GM13976 (cell line): ENCODE data around the gene NTF4.

Experiments
- DNase-seq: peaks from one replicate; pipeline ENCODE4 v3.0.0; 2012; ENCODE audit warnings: low spot score
- CTCF ChIP-seq: IDR thresholded peaks from 2 replicates; pipeline ENCODE4 v1.5.1; 2012; ENCODE audit warnings: borderline replicate concordance, mild to moderate bottlenecking; ENCODE audit not compliant: insufficient read depth; ENCODE audit errors: extremely low read depth, missing control alignments, control extremely low read depth
- in situ Hi-C: fragments of 300-500 bp; cut with MboI; formaldehyde crosslinking; loops from one replicate; pipeline ENCODE4 v1.12.0; 2022; ENCODE audit warnings: low sequenced_read_pairs, mixed read lengths, inconsistent platforms; ENCODE audit not compliant: unreplicated experiment

Gene NTF4

DNA sequence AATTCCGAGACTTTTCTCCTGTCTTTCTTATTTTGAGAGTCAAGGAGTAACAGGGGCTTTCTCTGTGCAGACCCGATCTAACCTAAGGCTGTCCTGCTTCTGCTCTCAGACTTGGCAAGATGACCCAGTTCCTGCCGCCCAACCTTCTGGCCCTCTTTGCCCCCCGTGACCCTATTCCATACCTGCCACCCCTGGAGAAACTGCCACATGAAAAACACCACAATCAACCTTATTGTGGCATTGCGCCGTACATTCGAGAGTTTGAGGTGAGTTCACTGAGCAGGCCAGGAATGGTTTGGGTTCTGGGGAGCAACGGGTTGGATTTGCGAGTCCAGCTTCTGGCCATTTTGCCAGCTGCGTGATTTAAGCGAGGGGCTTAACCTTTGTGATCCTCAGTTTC is 21.7 kb upstream of the NTF4 start:
- in situ Hi-C loops, result no loop called here
- DNase-seq, result no peak

DNA sequence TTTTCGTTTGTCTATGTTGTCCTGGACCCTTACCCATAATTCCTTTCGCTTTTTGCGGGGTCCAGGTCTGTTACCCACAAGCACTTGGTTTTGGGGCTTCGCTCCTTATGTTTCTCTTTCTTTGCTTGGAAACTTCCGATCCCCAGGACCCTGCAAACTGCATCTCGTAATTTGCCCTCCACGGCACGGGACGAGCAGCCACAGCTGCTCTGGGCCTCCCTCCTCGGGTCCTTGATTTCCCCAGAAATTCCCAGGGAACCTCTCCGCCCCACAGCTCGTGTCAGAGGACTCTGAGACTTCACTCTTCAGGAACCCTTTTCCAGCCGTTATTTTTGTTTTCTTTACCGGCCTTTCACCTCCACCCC is 21.2 kb upstream of the NTF4 start:
- in situ Hi-C loops, result no loop called here
- no peak for TF ChIP-seq CTCF
- no peak for DNase-seq

More for the DNA sequence above, 21.7 kb upstream of the NTF4 start:
- TF ChIP-seq CTCF, result no peak

DNA sequence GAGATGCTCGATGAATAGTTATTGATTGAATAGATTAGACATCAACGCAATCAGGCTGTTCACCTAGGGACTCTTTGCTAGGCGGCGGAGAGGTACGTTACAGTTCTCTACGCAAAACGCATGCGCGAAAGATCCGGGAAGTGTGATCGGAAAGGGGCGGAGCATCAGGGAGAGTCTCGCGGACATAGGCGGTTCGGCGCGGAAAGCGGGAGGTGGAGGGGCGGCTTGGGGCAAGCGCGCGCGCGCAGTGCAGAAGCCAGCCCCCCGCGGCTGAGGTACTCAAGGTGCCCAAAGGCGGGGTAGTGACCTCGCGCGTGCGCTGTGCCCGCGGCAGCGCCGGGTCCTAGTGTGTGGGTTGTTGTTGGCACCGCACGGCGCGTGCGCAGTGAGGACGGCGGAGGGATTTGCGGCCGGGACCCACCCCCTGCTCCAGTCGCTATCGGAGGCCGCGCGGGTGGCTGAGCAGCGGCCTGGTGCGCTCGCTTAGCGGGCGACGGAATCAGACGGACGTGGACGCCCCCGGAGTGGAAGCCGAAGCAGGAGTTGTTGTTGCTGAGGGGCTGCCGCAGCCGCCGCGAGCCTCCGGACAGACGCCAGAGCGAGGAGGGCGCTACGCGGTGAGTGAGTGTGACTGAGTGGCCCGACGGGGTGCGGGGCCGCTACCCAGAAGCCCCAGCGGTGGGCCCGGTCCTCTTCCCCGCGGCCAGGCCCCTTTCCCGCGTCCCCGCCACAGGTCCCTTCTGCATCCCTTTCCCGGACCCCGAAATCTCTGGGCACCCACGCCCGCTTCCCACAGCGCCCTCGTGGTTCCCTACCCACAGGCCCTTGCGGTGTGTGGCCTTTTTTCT is 20.6 kb upstream of the NTF4 start, which contains the start of gene SNRNP70:
TSS of gene SNRNP70 (plus strand) at position 432 of the 848 bp plus-strand sequence. CDS start 964 bp downstream, outside the sequence.
- peak; percentile 99 for DNase-seq
- in situ Hi-C loops, result no loop called here
- no peak for TF ChIP-seq CTCF

- in situ Hi-C loops, result no loop called here
- DNase-seq, result no peak
- no peak for TF ChIP-seq CTCF
These were observed 19.8 kb upstream of the NTF4 start for GRCh38 chr19:49084206-49085019.

- in situ Hi-C loops, result no loop called here
- TF ChIP-seq CTCF, result no peak
- DNase-seq, result no peak
These were observed 16.7 kb upstream of the NTF4 start for GRCh38 chr19:49081273-49081672.

GRCh38 chr19:49080392-49080791 is 15.8 kb upstream of the NTF4 start:
- DNase-seq, result no peak
- no peak for TF ChIP-seq CTCF
- in situ Hi-C loops, result no loop called here
